Colonic mucosa (tissue), 4 donors: ENCODE results near the gene PEX5L. TPM values are rescaled to one million over a fixed set of nuclear protein-coding genes. Genes with fewer than 3 reads are reported as not detected.
"Not testable (repeated sequence)": the region's sequence is repeated elsewhere in the genome, so short reads cannot be mapped to it uniquely, and the experiment has no call there.

Source experiments
- DNase-seq: peaks from one replicate; pipeline ENCODE4 v3.0.0-alpha.2; 2020
- H3K27ac ChIP-seq: fragments of 200-600 bp; one replicate; pipeline ENCODE4 v1.8.0; 2021
- H3K27me3 ChIP-seq: fragments of 200-600 bp; one replicate; pipeline ENCODE4 v1.8.0; 2021
- H3K36me3 ChIP-seq: fragments of 200-600 bp; one replicate; pipeline ENCODE4 v1.8.0; 2021
- H3K4me1 ChIP-seq: fragments of 200-600 bp; one replicate; pipeline ENCODE4 v1.8.0; 2021; ENCODE audit warnings: mild to moderate bottlenecking
- H3K4me3 ChIP-seq: fragments of 200-600 bp; one replicate; pipeline ENCODE4 v1.8.0; 2021
- H3K9ac ChIP-seq, 2 donors: one replicate each; pipeline ENCODE4 v1.7.0; 2013; ENCODE audit warnings: control low read depth in 2 of 2, low read depth in 2 of 2, low read length in 2 of 2
- H3K9me3 ChIP-seq: fragments of 200-600 bp; one replicate; pipeline ENCODE4 v1.8.0; 2021
- intact Hi-C: fragments of 100-400 bp; cut with DNase I; formaldehyde crosslinking; loops from one replicate; pipeline ENCODE4 v1.14.1; 2022
- total RNA-seq, 2 donors: library from RNA; stranded (reverse); fragmentation: NEBNext Ultra II Directional in 1 of 2; extraction: Animal tissue kit (Norgen Biotek cat#: 25700) in 1 of 2; gene quantifications; one replicate each; pipeline ENCODE4 v1.2.1, GENCODE V29; 2021
- TF ChIP-seq, protein P1 (sequence below): fragments of 200-600 bp; IDR thresholded peaks from one replicate; pipeline ENCODE4 v1.8.0; 2022; ENCODE audit warnings: antibody characterized with exemption, mild to moderate bottlenecking
- donor health status: healthy.
- donor health status: DM: no; HTN: no; CAD: no.
- donor health status: DM: no; HTN: no; CAD: no.

Gene PEX5L
- total RNA-seq, 2 donors from 2014 or later: not detected

DNA sequence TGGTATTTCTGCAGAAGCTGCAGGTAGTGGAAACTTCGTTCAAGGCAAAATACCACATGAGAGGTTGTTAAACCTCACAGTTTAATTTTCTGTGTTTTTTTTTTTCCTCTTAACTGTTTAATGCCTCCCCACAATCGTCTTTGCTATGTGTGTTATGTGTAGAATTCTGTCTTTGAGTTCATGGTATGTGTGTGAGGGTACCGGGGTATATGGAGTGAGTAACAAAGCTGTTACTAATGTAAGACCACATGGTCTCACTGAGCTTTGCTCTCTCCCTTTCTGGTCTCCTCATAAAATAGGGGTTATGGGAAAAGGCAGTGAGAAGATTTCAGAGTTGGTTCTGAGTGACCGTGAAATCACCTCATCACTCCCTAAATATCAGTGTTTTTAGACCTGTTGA lies 240.3 kb downstream of the PEX5L start:
- DNase-seq: no peak
- H3K36me3 ChIP-seq: no peaks in the 10 kb centered on the region
- no peak overlapping the region for H3K9ac ChIP-seq
- TF ChIP-seq, protein P1, sequence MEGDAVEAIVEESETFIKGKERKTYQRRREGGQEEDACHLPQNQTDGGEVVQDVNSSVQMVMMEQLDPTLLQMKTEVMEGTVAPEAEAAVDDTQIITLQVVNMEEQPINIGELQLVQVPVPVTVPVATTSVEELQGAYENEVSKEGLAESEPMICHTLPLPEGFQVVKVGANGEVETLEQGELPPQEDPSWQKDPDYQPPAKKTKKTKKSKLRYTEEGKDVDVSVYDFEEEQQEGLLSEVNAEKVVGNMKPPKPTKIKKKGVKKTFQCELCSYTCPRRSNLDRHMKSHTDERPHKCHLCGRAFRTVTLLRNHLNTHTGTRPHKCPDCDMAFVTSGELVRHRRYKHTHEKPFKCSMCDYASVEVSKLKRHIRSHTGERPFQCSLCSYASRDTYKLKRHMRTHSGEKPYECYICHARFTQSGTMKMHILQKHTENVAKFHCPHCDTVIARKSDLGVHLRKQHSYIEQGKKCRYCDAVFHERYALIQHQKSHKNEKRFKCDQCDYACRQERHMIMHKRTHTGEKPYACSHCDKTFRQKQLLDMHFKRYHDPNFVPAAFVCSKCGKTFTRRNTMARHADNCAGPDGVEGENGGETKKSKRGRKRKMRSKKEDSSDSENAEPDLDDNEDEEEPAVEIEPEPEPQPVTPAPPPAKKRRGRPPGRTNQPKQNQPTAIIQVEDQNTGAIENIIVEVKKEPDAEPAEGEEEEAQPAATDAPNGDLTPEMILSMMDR: no peak
- H3K27ac ChIP-seq: no peak overlapping the region
- no peaks in the 10 kb centered on the region for H3K4me1 ChIP-seq
- no peaks in the 10 kb centered on the region for H3K9me3 ChIP-seq
- intact Hi-C loops: no loop called here
- H3K4me3 ChIP-seq: no peak overlapping the region
- H3K27me3 ChIP-seq: no peaks in the 10 kb centered on the region

DNA sequence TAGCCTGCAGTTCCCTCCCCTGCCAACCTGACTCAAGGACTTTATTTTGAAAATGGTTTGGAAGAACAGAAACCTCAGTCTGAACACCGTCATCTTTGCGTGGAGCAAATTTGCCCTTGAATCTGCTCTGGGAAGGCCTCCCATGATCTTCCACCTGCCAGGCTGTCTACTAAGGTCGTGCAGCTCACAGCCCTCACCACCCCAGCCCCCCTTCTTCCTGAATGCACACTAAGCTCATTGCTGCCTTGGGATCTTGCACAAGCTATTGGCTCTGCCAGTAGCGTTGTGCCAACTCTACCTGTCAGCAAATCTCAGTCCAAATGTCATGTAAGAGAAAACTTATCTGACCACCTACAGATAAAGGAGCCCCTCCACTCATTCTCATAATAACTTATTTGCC lies 242.4 kb downstream of the PEX5L start:
- no peaks in the 10 kb centered on the region for H3K4me1 ChIP-seq
- no peaks in the 10 kb centered on the region for H3K36me3 ChIP-seq
- no peak for DNase-seq
- H3K4me3 ChIP-seq: no peak overlapping the region
- no peaks in the 10 kb centered on the region for H3K9me3 ChIP-seq
- H3K27ac ChIP-seq: no peak overlapping the region
- intact Hi-C loops: no loop called here
- TF ChIP-seq, protein P1: no peak
- no peaks in the 10 kb centered on the region for H3K27me3 ChIP-seq
- no peak overlapping the region for H3K9ac ChIP-seq

DNA sequence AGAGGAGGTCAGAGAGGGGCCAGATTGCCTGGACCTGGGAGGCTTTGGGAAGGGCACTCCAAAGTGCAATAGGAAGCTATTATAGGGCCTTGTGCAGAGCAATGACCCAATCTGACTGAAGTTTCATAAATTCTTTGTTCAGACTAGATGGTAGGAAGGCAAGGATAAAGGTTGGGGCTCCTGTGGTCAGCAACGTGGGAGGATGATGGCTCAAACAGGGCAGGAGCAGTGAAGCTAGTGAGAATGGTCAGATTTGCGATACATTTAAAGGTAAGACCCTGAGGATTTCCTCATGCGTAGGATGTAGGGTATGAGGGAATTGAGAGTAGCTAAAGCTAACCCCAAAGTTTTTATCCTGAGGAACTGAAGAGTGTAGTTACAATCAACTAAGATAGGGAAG lies 244.9 kb downstream of the PEX5L start:
- intact Hi-C loops: no loop called here
- TF ChIP-seq, protein P1: no peak
- no peak for DNase-seq
- no peak overlapping the region for H3K27ac ChIP-seq
- no peaks in the 10 kb centered on the region for H3K9me3 ChIP-seq
- H3K4me1 ChIP-seq: no peaks in the 10 kb centered on the region
- H3K4me3 ChIP-seq: no peak overlapping the region
- no peaks in the 10 kb centered on the region for H3K36me3 ChIP-seq
- H3K27me3 ChIP-seq: no peaks in the 10 kb centered on the region
- no peak overlapping the region for H3K9ac ChIP-seq

DNA sequence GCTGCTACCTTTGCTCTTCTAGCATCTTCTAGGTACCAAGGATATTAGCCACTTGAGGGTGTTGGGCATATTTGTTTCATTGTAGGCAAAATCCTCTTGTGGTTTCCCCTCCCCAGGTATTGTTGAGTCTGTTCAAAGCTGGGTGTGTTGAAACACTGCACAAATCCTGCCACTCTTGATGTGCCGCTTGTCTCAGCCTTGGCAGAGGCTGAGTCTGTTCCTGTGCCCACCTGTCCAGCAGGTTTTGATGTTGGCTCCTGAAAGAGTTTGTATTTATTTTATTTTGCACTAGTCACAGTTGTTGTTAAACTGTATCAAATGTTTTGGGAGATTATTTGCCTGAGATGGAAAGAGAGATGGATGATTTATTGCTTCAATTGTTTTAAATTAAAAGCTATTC lies 247.7 kb downstream of the PEX5L start:
- Histone ChIP-seq H3K4me3 (no peak overlapping the region), H3K36me3 (no peaks in the 10 kb centered on the region), H3K9ac (no peak overlapping the region), H3K4me1 (no peaks in the 10 kb centered on the region), H3K27ac (no peak overlapping the region), H3K9me3 (no peaks in the 10 kb centered on the region), H3K27me3 (no peaks in the 10 kb centered on the region)
- intact Hi-C loops: no loop called here
- DNase-seq: no peak
- TF ChIP-seq, protein P1: no peak

DNA sequence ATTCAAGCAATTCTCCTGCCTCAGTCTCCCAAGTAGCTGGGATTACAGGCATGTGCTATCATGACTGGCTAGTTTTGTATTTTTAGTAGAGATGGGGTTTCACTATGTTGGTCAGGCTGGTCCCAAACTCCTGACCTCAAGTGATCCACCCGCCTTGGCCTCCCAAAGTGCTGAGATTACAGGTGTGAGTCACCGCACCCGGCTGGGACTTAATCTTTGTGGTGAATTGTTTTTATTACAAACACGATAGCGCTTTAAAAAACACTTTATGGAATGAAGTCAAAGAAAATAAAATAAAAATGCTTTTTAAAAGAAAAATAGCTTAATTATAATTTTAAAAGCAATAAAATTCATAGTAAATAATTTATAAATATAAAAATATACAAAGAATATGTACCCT lies 253.9 kb downstream of the PEX5L start:
- H3K27ac ChIP-seq, H3K9me3 ChIP-seq, H3K27me3 ChIP-seq, DNase-seq, intact Hi-C loops, H3K4me3 ChIP-seq, H3K36me3 ChIP-seq, H3K4me1 ChIP-seq, H3K9ac ChIP-seq: not testable (repeated sequence)

DNA sequence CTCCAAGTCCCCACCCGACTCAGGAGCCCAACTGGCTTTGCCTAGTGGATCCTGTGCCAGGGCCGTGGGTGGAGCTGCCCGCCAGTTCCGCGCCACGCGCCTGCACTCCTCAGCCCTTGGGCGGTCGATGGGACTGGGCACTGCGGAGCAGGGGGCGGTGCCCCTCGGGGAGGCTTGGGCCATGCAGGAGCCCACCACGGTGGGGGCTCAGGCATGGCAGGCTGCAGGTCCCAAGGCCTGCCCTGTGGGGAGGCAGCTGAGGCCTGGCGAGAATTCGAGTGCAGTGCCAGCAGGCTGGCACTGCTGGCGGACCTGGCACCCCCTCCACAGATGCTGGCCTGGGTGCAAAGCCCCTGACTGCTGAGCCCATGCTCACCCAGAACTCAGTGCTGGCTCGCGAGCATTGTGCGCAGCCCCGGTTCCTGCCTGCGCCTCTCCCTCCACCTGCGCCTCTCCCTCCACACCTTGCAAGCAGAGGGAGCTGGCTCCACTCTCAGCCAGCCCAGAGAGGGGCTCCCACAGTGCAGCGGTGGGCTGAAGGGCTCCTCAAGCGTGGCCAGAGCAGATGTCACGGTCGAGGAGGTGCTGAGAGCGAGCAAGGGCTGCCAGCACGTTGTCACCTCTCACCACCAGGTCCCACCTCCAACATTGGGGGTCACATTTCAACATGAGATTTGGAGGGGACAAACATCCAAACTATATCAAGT lies 261.2 kb downstream of the PEX5L start:
- Histone ChIP-seq H3K27ac (no peak overlapping the region), H3K9me3 (no peaks in the 10 kb centered on the region), H3K4me3 (no peak overlapping the region), H3K4me1 (no peaks in the 10 kb centered on the region), H3K9ac (no peak overlapping the region), H3K27me3 (no peaks in the 10 kb centered on the region), H3K36me3 (no peaks in the 10 kb centered on the region)
- TF ChIP-seq, protein P1: no peak
- DNase-seq: no peak
- intact Hi-C loops: no loop called here
